ENCODE results near the gene RPL6.
"Not testable (repeated sequence)": the region's sequence is repeated elsewhere in the genome, so short reads cannot be mapped to it uniquely, and the experiment has no call there.

RPL6 gene

GRCh38 chr12:112421363-112421762 is 12.0 kb upstream of the RPL6 start:
- H3K36me3 ChIP-seq = no peaks in the 10 kb centered on the region
- no peak for TF ChIP-seq CTCF (IDR thresholded peaks at IDR 0.05; ENCODE audit: low read depth, low read length)

GRCh38 chr12:112420740-112421139 is 11.3 kb upstream of the RPL6 start:
- DNase-seq = no peak
- no peak for TF ChIP-seq CTCF (IDR thresholded peaks at IDR 0.05; ENCODE audit: low read depth, low read length)
- no peaks in the 10 kb centered on the region for H3K27me3 ChIP-seq
- H3K36me3 ChIP-seq = no peaks in the 10 kb centered on the region
- H3K9me3 ChIP-seq = no peaks in the 10 kb centered on the region
- H3K4me3 ChIP-seq (ENCODE audit: low read depth, low read length) = no peak overlapping the region
- no peaks in the 10 kb centered on the region; the same call in 1 of the 2 replicates for H3K4me1 ChIP-seq

More at GRCh38 chr12:112421363-112421762, 12.0 kb upstream of the RPL6 start:
- H3K27me3 ChIP-seq = no peaks in the 10 kb centered on the region
- H3K9me3 ChIP-seq = no peaks in the 10 kb centered on the region
- DNase-seq = no peak
- H3K4me3 ChIP-seq (ENCODE audit: low read depth, low read length) = no peak overlapping the region
- H3K4me1 ChIP-seq = no peaks in the 10 kb centered on the region; the same call in 1 of the 2 replicates

- no peak for TF ChIP-seq CTCF (IDR thresholded peaks at IDR 0.05; ENCODE audit: low read depth, low read length)
- peak; percentile 53 for DNase-seq
- Histone ChIP-seq H3K9me3 (no peaks in the 10 kb centered on the region), H3K4me3 (ENCODE audit: low read depth, low read length) (peak overlapping the region; percentile 98), H3K4me1 (no peaks in the 10 kb centered on the region; the same call in 1 of the 2 replicates), H3K36me3 (no peaks in the 10 kb centered on the region), H3K27me3 (no peaks in the 10 kb centered on the region)
Observed at GRCh38 chr12:112419297-112420133, 10.1 kb upstream of the RPL6 start.

GRCh38 chr12:112418608-112419296 is 9.3 kb upstream of the RPL6 start, which contains the start of gene PTPN11:
Gene PTPN11, plus strand, starts transcription at chr12:112418947. Its CDS starts 165 bp downstream, at chr12:112419112.
- H3K4me3 ChIP-seq (ENCODE audit: low read depth, low read length) = peak within 1 kb of the TSS; percentile 98
- H3K9me3 ChIP-seq = no peaks in the 10 kb centered on the region
- peak; percentile 34 for TF ChIP-seq CTCF (IDR thresholded peaks at IDR 0.05; ENCODE audit: low read depth, low read length)
- DNase-seq = peak; percentile 92
- no peaks in the 10 kb centered on the region for H3K36me3 ChIP-seq
- no peaks in the 10 kb centered on the region for H3K27me3 ChIP-seq
- H3K4me1 ChIP-seq = no peaks in the 10 kb centered on the region

GRCh38 chr12:112418273-112418607 is 8.8 kb upstream of the RPL6 start:
- no peaks in the 10 kb centered on the region for H3K27me3 ChIP-seq
- no peak for TF ChIP-seq CTCF (IDR thresholded peaks at IDR 0.05; ENCODE audit: low read depth, low read length)
- H3K9me3 ChIP-seq = no peaks in the 10 kb centered on the region
- no peak for DNase-seq
- peak overlapping the region; percentile 98 for H3K4me3 ChIP-seq (ENCODE audit: low read depth, low read length)
- no peaks in the 10 kb centered on the region for H3K4me1 ChIP-seq
- no peaks in the 10 kb centered on the region for H3K36me3 ChIP-seq

GRCh38 chr12:112415457-112415856 is 6.1 kb upstream of the RPL6 start:
- not testable (repeated sequence) for H3K36me3 ChIP-seq; H3K27me3 ChIP-seq; DNase-seq; H3K4me3 ChIP-seq (ENCODE audit: low read depth, low read length); H3K9me3 ChIP-seq; H3K4me1 ChIP-seq
